Measurements from ENCODE around the gene IQSEC2.

IQSEC2 gene

DNA sequence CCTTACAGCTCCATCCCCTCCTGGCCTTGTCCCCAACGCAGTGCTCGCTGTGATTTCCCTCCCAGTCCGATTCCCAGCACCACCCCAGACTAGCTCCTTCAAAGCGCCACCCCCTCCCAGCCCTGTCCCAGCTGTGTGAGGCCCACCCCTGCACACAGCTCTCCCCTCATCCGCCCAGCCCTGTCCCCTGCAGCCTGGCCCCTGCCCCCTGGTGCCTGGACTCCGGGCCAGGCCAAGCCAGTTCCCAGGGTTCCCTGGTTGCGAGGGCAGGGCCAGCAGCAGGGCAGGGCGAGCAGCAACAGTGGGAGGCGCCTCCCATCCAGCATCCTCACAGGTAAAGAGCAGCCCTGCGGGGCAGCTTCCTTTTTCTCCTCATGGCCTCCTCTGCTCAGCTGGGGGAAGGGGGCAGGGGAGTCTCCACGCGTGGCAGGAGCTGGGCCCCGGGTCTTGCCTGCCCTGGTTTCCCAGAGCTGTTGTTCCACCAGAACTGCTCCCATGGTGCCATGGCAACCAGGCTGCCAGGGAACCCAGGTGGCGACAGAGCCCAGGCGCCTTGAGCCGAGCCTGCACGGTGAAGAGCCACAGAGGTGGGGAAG lies 24.8 kb downstream of the IQSEC2 start:
- H3K36me3 ChIP-seq (replicated peaks; ENCODE audit: low read depth, low read length), result no peaks in the 10 kb centered on the region
- no peak overlapping the region for H2AFZ ChIP-seq (ENCODE audit: low read depth, low read length)
- no peaks in the 10 kb centered on the region for H3K79me2 ChIP-seq (ENCODE audit: low read length)
- no peak overlapping the region for H3K27ac ChIP-seq (ENCODE audit: low read length)
- no peaks in the 10 kb centered on the region for H3K27me3 ChIP-seq (ENCODE audit: low read depth, low read length)
- H3K4me1 ChIP-seq (ENCODE audit: low read length), result no peaks in the 10 kb centered on the region
- TF ChIP-seq, protein P1, sequence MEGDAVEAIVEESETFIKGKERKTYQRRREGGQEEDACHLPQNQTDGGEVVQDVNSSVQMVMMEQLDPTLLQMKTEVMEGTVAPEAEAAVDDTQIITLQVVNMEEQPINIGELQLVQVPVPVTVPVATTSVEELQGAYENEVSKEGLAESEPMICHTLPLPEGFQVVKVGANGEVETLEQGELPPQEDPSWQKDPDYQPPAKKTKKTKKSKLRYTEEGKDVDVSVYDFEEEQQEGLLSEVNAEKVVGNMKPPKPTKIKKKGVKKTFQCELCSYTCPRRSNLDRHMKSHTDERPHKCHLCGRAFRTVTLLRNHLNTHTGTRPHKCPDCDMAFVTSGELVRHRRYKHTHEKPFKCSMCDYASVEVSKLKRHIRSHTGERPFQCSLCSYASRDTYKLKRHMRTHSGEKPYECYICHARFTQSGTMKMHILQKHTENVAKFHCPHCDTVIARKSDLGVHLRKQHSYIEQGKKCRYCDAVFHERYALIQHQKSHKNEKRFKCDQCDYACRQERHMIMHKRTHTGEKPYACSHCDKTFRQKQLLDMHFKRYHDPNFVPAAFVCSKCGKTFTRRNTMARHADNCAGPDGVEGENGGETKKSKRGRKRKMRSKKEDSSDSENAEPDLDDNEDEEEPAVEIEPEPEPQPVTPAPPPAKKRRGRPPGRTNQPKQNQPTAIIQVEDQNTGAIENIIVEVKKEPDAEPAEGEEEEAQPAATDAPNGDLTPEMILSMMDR (IDR thresholded peaks at IDR 0.05; ENCODE audit: low read depth, low read length), result no peak
- no peak for TF ChIP-seq EZH2phosphoT487 (IDR thresholded peaks at IDR 0.05; ENCODE audit: low read depth)
- no peak overlapping the region for H3K4me2 ChIP-seq (ENCODE audit: low read length)
- no peak overlapping the region for H3K9ac ChIP-seq (ENCODE audit: low read length)
- H3K4me3 ChIP-seq (ENCODE audit: low read length), result no peak overlapping the region
- H3K9me3 ChIP-seq (ENCODE audit: insufficient read depth, low read length), result no peaks in the 10 kb centered on the region
- no peaks in the 10 kb centered on the region for H4K20me1 ChIP-seq (ENCODE audit: insufficient read depth, low read length)

DNA sequence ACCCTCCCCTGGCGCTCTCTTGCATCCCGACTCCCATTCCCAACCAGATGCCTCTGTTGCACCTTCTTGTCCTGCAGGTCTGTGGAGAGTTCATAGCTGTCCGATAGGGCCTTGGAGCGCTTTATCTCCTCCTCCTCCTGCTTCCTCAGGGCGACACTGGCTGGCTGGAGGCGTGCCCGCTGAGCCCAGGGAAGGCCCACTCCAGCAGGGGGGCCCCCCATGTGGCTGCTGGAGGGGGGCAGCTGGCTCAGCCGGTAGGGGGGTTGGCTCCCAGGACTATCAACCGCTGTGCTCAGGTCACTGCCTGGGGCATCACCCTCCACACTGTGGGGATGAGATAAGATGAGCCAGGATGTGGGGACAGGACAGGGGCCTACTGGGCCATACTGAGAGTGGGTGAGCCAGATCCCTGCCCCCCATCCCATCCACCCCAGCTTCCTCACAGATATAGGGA lies 25.6 kb downstream of the IQSEC2 start:
- Histone ChIP-seq H3K27me3 (ENCODE audit: low read depth, low read length) (no peaks in the 10 kb centered on the region), H3K27ac (ENCODE audit: low read length) (no peak overlapping the region), H3K79me2 (ENCODE audit: low read length) (no peaks in the 10 kb centered on the region), H4K20me1 (ENCODE audit: insufficient read depth, low read length) (no peaks in the 10 kb centered on the region), H3K9me3 (ENCODE audit: insufficient read depth, low read length) (no peaks in the 10 kb centered on the region), H3K4me2 (ENCODE audit: low read length) (no peak overlapping the region), H2AFZ (ENCODE audit: low read depth, low read length) (no peak overlapping the region), H3K9ac (ENCODE audit: low read length) (no peak overlapping the region), H3K4me1 (ENCODE audit: low read length) (no peaks in the 10 kb centered on the region), H3K36me3 (replicated peaks; ENCODE audit: low read depth, low read length) (no peaks in the 10 kb centered on the region), H3K4me3 (ENCODE audit: low read length) (no peak overlapping the region)
- TF ChIP-seq, protein P1 (IDR thresholded peaks at IDR 0.05; ENCODE audit: low read depth, low read length), result no peak
- no peak for TF ChIP-seq EZH2phosphoT487 (IDR thresholded peaks at IDR 0.05; ENCODE audit: low read depth)

DNA sequence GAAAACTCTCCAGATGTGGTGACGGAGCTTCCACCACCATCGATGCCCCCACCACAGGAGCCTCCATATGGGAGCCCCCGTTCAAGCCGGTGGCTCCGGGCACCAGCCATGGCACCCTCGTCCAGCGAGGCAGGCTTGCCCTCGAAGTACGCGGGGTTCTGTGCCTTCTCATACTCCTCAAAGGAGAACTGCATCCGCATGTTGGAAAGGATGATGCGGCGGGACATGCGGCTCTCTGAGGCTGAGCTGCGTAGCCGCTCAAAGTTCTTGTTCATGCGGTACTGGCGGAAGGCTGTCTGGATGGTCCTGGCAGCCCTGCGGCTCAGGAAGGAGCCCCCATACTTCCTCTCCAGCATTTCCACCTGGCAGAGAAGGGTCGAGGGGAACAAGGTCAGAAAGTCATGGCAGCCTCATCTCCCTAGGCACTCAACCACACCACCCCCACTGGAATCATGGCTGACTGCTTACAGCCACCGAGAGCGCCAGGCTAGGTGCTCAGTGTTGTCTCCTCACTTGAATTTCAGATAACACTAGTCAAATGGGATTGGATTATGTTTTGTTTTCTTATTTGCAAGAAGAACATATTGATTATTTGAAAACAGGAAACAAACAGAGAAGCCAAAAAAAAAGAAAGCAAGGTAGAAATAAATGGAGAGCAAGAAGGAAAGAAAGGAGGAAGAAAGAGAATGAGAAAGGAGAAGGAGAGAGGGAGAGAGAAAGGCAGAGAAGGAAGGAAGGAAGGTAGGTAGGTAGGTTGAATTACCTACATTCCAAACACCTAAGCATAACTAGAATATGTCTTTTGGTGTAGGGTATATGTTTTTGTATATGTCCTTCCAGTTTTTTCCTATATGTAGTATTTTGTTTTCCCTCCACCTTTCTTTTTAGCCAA lies 26.6 kb downstream of the IQSEC2 start:
- no peak for TF ChIP-seq EZH2phosphoT487 (IDR thresholded peaks at IDR 0.05; ENCODE audit: low read depth)
- TF ChIP-seq, protein P1 (IDR thresholded peaks at IDR 0.05; ENCODE audit: low read depth, low read length), result no peak
- no peak overlapping the region for H3K9ac ChIP-seq (ENCODE audit: low read length)
- H3K79me2 ChIP-seq (ENCODE audit: low read length), result no peaks in the 10 kb centered on the region
- H3K4me1 ChIP-seq (ENCODE audit: low read length), result no peaks in the 10 kb centered on the region
- H3K4me3 ChIP-seq (ENCODE audit: low read length), result no peak overlapping the region
- no peaks in the 10 kb centered on the region for H3K9me3 ChIP-seq (ENCODE audit: insufficient read depth, low read length)
- no peak overlapping the region for H3K27ac ChIP-seq (ENCODE audit: low read length)
- H2AFZ ChIP-seq (ENCODE audit: low read depth, low read length), result no peak overlapping the region
- no peaks in the 10 kb centered on the region for H4K20me1 ChIP-seq (ENCODE audit: insufficient read depth, low read length)
- no peaks in the 10 kb centered on the region for H3K27me3 ChIP-seq (ENCODE audit: low read depth, low read length)
- H3K4me2 ChIP-seq (ENCODE audit: low read length), result no peak overlapping the region
- no peaks in the 10 kb centered on the region for H3K36me3 ChIP-seq (replicated peaks; ENCODE audit: low read depth, low read length)

DNA sequence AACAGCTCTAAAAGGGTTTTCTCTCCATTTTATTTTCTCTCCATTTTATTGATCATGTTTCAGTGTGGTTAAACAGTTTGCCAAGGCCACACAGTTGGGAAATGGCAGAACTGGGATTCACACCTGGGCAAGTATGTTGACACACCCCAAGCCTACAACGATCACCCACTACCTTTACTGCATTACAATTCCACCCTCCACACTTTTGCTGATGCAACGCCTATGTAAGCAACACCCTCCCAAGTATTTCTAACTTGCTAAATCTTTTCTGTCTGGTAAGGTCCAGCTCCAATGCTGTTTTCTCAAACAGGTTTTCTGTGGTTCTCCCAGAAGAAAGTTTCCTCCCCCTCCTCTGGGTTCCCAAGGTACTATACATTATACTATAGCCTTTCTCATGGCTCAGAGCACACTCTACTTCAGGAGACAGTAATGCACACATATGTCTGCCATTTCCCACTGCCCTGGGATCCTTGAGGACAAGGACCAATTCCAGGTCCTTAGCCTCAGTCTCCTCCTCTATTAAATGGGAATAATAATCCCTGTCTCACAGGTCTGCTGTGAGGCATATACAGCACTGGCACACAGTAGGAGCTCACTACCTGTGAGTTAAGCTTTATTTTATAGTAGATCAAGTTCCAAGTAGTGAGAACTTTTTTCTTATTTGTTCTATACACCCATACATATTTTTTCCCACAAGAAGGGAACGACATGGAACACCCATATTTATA lies 27.9 kb downstream of the IQSEC2 start:
- Histone ChIP-seq H3K9me3 (ENCODE audit: insufficient read depth, low read length) (no peaks in the 10 kb centered on the region), H3K9ac (ENCODE audit: low read length) (no peak overlapping the region), H3K27me3 (ENCODE audit: low read depth, low read length) (no peaks in the 10 kb centered on the region), H3K4me2 (ENCODE audit: low read length) (no peak overlapping the region), H2AFZ (ENCODE audit: low read depth, low read length) (no peak overlapping the region), H3K27ac (ENCODE audit: low read length) (no peak overlapping the region), H3K79me2 (ENCODE audit: low read length) (no peaks in the 10 kb centered on the region), H3K36me3 (replicated peaks; ENCODE audit: low read depth, low read length) (no peaks in the 10 kb centered on the region), H3K4me3 (ENCODE audit: low read length) (no peak overlapping the region), H3K4me1 (ENCODE audit: low read length) (no peaks in the 10 kb centered on the region), H4K20me1 (ENCODE audit: insufficient read depth, low read length) (no peaks in the 10 kb centered on the region)
- TF ChIP-seq EZH2phosphoT487 (IDR thresholded peaks at IDR 0.05; ENCODE audit: low read depth), result no peak
- TF ChIP-seq, protein P1 (IDR thresholded peaks at IDR 0.05; ENCODE audit: low read depth, low read length), result no peak
